ENCODE measurements around the gene TMCO1.
A peak's percentile ranks its signal among the peaks of the same experiment; 100 is the strongest.
"Not testable (repeated sequence)": the region's sequence is repeated elsewhere in the genome, so short reads cannot be mapped to it uniquely, and the experiment has no call there.

Gene TMCO1

GRCh38 chr1:165744913-165745312 is 23.8 kb downstream of the TMCO1 start:
- not testable (repeated sequence) for DNase-seq

- DNase-seq, result no peak
Measured at GRCh38 chr1:165742194-165742593, 26.5 kb downstream of the TMCO1 start.

GRCh38 chr1:165738794-165739193 is 29.9 kb downstream of the TMCO1 start:
- no peak for DNase-seq

DNA sequence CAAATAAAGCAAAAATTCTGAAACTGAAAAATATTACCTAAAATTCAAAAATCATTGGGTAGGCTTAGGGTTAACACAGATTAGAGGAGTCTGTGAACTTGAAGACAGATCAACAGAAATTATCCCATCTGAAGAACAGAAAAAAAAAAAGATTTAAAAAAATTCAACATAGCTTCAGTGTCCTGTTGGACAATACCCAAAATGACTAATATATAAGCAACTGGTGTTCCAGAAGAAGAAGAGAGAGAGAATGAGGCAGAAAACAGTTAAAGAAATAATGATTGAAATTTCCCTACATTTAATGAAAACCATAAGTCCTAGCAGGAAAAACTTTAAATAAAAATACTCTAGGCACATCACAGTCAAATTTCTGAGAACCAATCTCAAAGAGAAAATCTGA is 31.5 kb downstream of the TMCO1 start:
- no peak for DNase-seq

DNA sequence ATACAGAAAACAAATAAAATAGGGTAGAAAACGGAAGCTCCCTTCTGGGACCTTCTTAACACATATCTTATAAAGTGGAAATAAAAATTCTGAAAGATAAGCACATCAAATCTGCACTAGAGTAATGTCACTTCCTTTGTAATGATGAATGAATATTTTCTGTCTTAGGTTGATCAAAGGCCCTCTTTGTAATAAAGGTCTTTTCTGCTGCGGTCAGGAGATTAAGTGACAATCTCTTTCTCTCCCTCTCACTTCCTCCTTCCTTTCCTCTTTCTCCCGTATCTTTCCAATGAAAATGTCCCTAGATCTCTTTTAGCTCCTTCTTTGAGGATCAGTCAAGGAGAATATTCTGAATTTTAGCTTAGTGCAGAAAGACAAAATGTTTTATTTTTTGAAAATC is 33.8 kb downstream of the TMCO1 start:
- DNase-seq, result no peak

- no peak for DNase-seq
Measured at GRCh38 chr1:165726841-165727240, 41.8 kb downstream of the TMCO1 start.

- DNase-seq, result no peak
Measured at GRCh38 chr1:165726169-165726568, 42.5 kb downstream of the TMCO1 start.

GRCh38 chr1:165717918-165718515 is 50.7 kb downstream of the TMCO1 start:
- peak; percentile 68 for DNase-seq

- DNase-seq, result not testable (repeated sequence)
Measured at GRCh38 chr1:165716265-165717051, 52.2 kb downstream of the TMCO1 start.

- no peak for DNase-seq
Measured at GRCh38 chr1:165712764-165713163, 55.9 kb downstream of the TMCO1 start.

GRCh38 chr1:165707984-165708706 is 60.5 kb downstream of the TMCO1 start:
- no peak for DNase-seq

DNA sequence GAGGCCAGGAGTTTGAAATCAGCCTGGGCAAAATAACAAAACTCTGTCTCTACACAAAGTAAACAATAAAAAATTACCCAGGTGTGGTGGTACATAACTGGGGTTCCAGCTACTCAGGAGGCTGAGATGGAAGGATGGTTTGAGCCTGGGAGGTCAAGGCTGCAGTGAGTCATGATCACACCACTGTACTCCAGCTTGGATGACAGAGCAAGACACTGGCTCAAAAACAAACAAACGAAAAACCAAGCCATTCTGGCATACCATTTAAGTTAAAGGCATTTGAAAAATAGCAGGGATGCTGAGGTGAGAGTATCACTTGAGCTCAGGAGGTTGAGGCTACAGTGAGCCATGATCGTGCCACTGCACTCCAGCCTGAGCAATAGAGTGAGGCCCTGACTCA is 65.0 kb downstream of the TMCO1 start:
- DNase-seq, result no peak

- not testable (repeated sequence) for DNase-seq
Measured at GRCh38 chr1:165701922-165702321, 66.7 kb downstream of the TMCO1 start.

- no peak for DNase-seq
Measured at GRCh38 chr1:165699577-165699976, 69.1 kb downstream of the TMCO1 start.

- no peak for DNase-seq
Measured at GRCh38 chr1:165698761-165699052, 70.0 kb downstream of the TMCO1 start.

DNA sequence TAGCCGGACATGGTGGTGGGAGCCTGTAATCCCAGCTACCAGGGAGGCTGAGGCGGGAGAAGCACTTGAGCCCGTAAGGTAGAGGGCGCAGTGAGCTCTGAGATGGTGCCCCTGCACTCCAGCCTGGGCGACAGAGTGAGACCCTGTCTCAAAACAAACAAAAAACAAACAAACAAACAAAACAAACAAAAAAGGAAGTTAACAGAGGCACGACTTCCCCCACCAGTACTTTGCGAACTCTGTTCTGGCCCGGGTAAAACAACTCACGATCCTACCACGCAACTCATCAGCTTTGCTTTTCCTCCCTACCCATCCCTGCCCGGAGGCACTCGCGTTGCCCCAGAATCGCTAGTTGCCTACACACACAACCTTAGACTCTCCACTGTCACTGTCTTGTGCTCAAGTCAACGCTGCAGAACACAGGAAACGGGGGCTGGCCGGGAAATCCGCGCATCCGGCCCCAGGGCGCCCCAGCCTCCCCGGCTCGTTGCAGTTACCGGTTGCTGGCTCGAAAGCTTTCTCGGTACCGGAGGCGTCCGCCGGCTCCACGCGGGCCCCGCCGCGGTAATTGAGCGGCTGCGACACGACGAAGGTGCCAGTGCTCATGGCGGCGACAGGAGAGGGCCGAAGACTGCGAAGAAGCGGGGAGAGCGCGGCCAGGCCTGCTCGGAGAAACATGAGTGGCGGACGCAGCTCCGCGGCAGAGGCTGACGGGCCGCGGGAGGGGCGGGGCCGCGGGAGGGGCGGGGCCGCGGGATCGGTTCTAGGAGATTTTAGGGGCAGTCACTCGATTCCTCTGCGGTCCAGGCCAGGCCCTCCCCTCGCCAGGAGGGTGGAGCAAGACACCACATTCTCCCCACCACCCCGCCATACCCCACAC is 70.5 kb downstream of the TMCO1 start, which contains the start of gene ALDH9A1:
Gene ALDH9A1 (minus strand): TSS at position 682 of the 880 bp plus-strand sequence. CDS start 4 bp downstream, at position 678.
- DNase-seq, result peak; percentile 90

DNA sequence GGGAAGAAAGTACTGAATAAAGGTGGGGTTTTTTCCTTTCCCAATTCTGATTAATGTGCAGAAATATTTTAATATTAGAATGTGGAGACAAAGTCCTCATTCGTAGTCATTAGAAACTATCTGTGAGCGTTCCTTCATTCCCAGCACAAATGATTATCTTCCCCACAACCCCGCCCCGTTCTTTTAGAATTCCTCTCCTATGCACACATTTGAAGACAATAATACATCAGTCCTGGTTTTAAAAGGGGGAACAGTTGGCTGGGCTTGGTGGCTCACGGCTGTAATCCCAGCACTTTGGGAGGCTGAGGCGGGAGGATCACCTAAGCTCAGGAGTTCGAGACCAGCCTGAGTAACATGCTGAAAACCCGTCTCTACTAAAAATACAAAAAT is 71.2 kb downstream of the TMCO1 start:
- DNase-seq, result no peak

DNA sequence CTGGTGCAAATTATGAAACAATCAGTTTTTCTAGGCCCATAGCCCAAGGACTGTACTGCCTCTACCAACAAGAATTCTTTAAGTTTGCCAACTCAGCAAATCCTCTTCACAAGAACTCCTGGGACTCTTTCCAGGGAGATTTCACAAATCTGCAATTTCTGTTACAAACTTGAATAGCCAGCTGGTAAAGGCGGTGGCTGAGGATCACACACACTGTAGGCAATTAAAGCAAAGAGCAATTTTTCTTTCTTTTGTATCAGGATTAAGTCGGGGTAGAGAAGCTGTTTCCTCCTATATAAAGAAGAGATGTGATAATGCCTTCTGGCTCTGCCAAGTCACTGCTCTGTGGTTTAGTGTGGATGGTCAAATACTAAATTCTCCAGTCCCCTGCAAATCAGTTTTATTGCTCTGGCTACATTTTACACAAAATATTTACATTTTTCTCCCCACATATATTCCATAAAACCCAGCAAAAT is 72.0 kb downstream of the TMCO1 start:
- DNase-seq, result peak; percentile 63

- DNase-seq, result no peak
Measured at GRCh38 chr1:165695031-165695430, 73.6 kb downstream of the TMCO1 start.

DNA sequence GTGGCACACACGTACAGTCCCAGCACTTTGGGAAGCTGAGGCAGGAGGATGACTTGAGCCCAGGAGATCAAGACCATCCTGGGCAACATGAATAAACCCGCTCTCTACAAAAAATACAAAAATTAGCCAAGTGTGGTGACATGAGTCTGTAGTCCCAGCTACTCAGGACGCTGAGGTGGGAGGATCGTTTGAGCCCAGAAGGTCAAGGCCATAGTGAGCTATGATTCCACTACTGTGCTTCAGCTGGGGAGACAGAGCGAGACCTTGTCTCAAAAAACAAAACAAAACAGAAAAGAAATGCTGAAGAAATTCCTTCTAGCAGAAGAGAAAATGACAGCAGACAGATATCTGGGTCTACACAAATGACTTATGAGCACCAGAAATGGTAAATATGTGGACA is 80.6 kb downstream of the TMCO1 start:
- no peak for DNase-seq

DNA sequence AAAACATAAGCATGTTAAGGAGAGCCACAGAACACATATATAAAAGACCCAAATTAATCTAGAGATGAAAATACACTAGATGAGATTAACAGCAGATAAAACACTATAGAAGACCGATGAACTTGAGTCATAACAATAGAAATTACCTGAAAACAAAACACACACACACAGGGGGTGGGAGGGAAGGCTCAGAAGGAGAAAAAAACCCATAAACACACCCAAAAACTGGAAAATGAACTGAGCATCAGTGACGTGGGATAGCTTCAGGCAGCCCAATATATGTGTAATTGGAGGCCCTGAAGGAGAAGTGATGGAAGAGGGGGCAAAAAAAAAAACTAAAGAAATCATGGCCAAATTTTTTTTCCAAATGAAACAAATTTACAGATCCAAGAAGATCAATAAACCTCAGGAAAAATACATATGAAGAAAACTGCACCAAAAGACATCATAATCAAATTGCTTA is 81.7 kb downstream of the TMCO1 start:
- DNase-seq, result no peak

GRCh38 chr1:165686121-165686970 is 82.3 kb downstream of the TMCO1 start:
- DNase-seq, result peak; percentile 39

Data from RPMI8226 (cell line).